ENCODE data around the gene TSPAN19. TPM values are rescaled to one million over a fixed set of nuclear protein-coding genes. Genes with fewer than 3 reads are reported as not detected.

Gene TSPAN19
- total and polyA plus RNA-seq, 7 donors = 0.04 to 0.06 TPM; not detected in 5

DNA sequence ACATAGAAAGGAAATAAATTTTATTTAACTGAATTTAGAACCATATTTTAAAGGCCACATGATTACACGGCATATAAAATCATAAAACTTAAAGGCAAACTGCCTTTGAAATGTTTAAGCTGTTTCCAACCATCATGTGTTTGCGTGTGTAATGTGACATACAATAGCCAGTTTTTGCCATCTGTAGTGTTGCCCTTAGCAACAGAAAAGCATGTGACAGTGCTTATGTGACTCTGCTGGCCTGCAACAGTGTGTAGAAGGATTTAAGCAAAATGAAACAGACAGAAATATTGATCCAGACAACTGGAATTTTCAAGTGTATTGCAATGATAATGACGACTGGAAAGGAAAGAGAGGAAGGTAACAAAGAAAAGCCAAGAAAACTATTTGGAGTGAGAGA is 49.5 kb downstream of the TSPAN19 start:
- no peaks in the 10 kb centered on the region for H3K4me1 ChIP-seq

DNA sequence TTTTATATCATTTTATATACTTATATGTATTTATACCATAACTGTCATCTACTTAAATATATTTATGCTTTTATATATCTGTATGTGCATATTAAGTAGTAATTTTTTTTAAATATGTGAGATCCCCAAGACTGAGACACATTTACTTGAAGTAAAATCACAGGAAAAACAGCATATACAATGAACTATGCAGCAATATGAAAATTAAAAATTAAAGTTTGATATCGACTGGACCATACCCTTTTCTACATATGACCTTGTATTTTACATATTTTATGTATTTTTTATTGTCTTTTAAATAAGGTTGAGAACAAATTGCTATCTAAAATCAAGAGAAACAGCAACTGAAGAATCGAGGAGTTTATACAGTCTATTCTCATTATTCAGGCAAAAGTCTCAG is 50.0 kb downstream of the TSPAN19 start:
- DNase-seq (no peak), ATAC-seq (no peak)
- intact Hi-C loops (cut with DNase I) = no loop called here
- H3K27me3 ChIP-seq (ENCODE audit: insufficient read depth in 3 of 3, low read length in 2 of 3) = no peaks in the 10 kb centered on the region
- no peaks in the 10 kb centered on the region for H3K4me1 ChIP-seq
- H3K9me3 ChIP-seq = no peaks in the 10 kb centered on the region
- no peaks in the 10 kb centered on the region for H3K36me3 ChIP-seq (ENCODE audit: insufficient read depth in 1 of 2, low read depth in 1 of 2)
- no peak overlapping the region for H3K4me3 ChIP-seq
- WGBS, 3 donors = 59 to 63% (median 61%) methylated on average over 2 of the region's 2 CpGs
- TF ChIP-seq, protein P1, sequence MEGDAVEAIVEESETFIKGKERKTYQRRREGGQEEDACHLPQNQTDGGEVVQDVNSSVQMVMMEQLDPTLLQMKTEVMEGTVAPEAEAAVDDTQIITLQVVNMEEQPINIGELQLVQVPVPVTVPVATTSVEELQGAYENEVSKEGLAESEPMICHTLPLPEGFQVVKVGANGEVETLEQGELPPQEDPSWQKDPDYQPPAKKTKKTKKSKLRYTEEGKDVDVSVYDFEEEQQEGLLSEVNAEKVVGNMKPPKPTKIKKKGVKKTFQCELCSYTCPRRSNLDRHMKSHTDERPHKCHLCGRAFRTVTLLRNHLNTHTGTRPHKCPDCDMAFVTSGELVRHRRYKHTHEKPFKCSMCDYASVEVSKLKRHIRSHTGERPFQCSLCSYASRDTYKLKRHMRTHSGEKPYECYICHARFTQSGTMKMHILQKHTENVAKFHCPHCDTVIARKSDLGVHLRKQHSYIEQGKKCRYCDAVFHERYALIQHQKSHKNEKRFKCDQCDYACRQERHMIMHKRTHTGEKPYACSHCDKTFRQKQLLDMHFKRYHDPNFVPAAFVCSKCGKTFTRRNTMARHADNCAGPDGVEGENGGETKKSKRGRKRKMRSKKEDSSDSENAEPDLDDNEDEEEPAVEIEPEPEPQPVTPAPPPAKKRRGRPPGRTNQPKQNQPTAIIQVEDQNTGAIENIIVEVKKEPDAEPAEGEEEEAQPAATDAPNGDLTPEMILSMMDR (IDR thresholded peaks at IDR 0.05) = no peak
- H3K27ac ChIP-seq = no peak overlapping the region

More for the DNA sequence above, 49.5 kb downstream of the TSPAN19 start:
- Histone ChIP-seq H3K27ac (no peak overlapping the region), H3K27me3 (ENCODE audit: insufficient read depth in 3 of 3, low read length in 2 of 3) (no peaks in the 10 kb centered on the region), H3K4me3 (no peak overlapping the region), H3K36me3 (ENCODE audit: insufficient read depth in 1 of 2, low read depth in 1 of 2) (no peaks in the 10 kb centered on the region), H3K9me3 (no peaks in the 10 kb centered on the region)
- intact Hi-C loops (cut with DNase I) = no loop called here
- DNase-seq (no peak), ATAC-seq (no peak)
- TF ChIP-seq, protein P1 (IDR thresholded peaks at IDR 0.05) = no peak
- 21 to 35% (median 30%) methylated on average over 3 of the region's 3 CpGs for WGBS, 3 donors

DNA sequence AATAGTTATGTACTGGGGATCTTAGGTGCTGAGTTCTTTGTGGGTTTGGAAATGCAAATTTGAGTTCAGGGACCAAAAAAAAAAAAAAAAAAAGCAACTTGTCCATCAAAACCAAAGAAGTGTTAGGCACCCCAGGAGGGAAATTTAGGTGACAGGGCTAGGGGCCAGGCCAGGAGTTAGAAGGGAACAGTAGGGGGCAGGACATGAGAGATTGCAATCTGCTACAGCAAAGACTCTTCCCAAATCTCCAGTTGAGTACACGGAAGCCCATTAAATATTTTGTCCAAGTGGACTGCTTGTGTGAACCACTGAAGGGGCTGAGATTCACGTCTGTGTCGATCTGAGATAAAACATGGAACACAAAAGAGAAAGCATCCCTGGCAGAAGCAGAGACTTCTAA is 52.8 kb downstream of the TSPAN19 start:
- intact Hi-C loops (cut with DNase I) = no loop called here
- WGBS, 3 donors = 65 to 69% (median 67%) methylated on average over 3 of the region's 3 CpGs
- TF ChIP-seq, protein P1 (IDR thresholded peaks at IDR 0.05) = no peak

DNA sequence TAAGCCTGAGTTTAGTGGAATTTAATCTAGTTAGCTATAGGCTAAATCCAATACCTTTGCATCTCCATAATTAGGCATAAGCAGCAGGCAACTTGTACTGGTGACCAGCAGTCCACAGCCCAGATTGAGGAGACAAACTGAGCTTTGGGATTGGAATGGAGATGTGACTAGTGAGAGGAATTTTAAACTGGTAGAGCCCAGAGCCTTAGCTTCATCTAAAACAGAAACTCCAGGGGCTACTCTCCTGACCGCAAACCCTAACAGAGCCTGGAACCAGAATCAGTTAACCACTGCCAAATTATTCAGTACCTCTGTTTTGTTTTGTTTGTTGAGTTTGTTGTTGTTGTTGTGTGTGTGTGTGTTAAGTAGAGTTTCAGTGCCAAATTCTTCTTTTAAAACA is 53.2 kb downstream of the TSPAN19 start:
- 87 to 93% (median 88%) methylated on average over 1 of the region's 1 CpG for WGBS, 3 donors
- TF ChIP-seq, protein P1 (IDR thresholded peaks at IDR 0.05) = no peak
- intact Hi-C loops (cut with DNase I) = no loop called here

More for the DNA sequence above, 52.8 kb downstream of the TSPAN19 start:
- no peaks in the 10 kb centered on the region for H3K27me3 ChIP-seq (ENCODE audit: insufficient read depth in 3 of 3, low read length in 2 of 3)
- H3K9me3 ChIP-seq = no peaks in the 10 kb centered on the region
- no peaks in the 10 kb centered on the region for H3K4me1 ChIP-seq
- no peak for ATAC-seq
- H3K36me3 ChIP-seq (ENCODE audit: insufficient read depth in 1 of 2, low read depth in 1 of 2) = no peaks in the 10 kb centered on the region
- no peak overlapping the region for H3K27ac ChIP-seq
- H3K4me3 ChIP-seq = no peak overlapping the region
- DNase-seq = no peak

DNA sequence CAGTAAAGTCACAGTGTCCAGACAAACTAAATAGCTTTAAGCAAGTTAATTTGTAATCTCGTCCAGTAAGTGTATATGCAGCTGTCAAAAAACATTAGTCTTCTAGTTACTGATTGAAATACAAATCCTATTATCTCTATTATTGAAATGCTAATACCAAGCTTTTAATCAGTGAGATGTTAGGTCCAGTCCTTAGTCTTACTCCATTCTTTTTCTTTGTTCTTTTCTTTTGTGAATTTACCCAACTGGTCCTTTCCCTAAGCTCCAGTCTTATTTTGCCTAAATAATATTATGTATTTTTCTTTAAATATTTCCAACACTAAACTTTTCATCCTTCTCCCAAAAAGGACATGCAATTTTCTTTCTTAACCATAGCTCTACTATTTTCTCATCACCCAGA is 57.2 kb downstream of the TSPAN19 start:
- Histone ChIP-seq H3K27ac (no peak overlapping the region), H3K36me3 (ENCODE audit: insufficient read depth in 1 of 2, low read depth in 1 of 2) (no peaks in the 10 kb centered on the region), H3K4me3 (no peak overlapping the region), H3K9me3 (no peaks in the 10 kb centered on the region), H3K27me3 (ENCODE audit: insufficient read depth in 3 of 3, low read length in 2 of 3) (no peaks in the 10 kb centered on the region), H3K4me1 (no peaks in the 10 kb centered on the region)
- 10 to 49% (median 18%) methylated on average over 1 of the region's 1 CpG for WGBS, 3 donors
- TF ChIP-seq, protein P1 (IDR thresholded peaks at IDR 0.05) = no peak
- no peak for DNase-seq
- no peak for ATAC-seq
- intact Hi-C loops (cut with DNase I) = no loop called here

More for the DNA sequence above, 53.2 kb downstream of the TSPAN19 start:
- Histone ChIP-seq H3K36me3 (ENCODE audit: insufficient read depth in 1 of 2, low read depth in 1 of 2) (no peaks in the 10 kb centered on the region), H3K4me1 (no peaks in the 10 kb centered on the region), H3K9me3 (no peaks in the 10 kb centered on the region), H3K27me3 (ENCODE audit: insufficient read depth in 3 of 3, low read length in 2 of 3) (no peaks in the 10 kb centered on the region), H3K27ac (no peak overlapping the region), H3K4me3 (no peak overlapping the region)
- DNase-seq (no peak), ATAC-seq (no peak)
